Trophoblast cell (in vitro differentiated cells and primary cell): ENCODE measurements around the gene RAB36.
A peak's percentile ranks its signal among the peaks of the same experiment; 100 is the strongest.

Experiments
- DNase-seq, 2 donors: peaks; one replicate each; pipeline ENCODE4 v3.0.0-alpha.2; 2016
- H2AFZ ChIP-seq: 2 replicates; pipeline ENCODE4 v1.6.1; 2013; ENCODE audit warnings: low read length, moderate library complexity, mild to moderate bottlenecking; ENCODE audit not compliant: insufficient read depth, poor library complexity
- H2AK5ac ChIP-seq: 2 replicates; pipeline ENCODE4 v1.6.1; 2013; ENCODE audit warnings: mild to moderate bottlenecking, low read length
- H2BK120ac ChIP-seq: 2 replicates; pipeline ENCODE4 v1.6.1; 2013; ENCODE audit warnings: low read length, mild to moderate bottlenecking, moderate library complexity; ENCODE audit not compliant: insufficient read depth, poor library complexity
- H2BK12ac ChIP-seq: 2 replicates; pipeline ENCODE4 v1.6.1; 2013; ENCODE audit warnings: mild to moderate bottlenecking, low read length, moderate library complexity
- H2BK5ac ChIP-seq: 2 replicates; pipeline ENCODE4 v1.6.1; 2013; ENCODE audit warnings: low read length, low read depth, moderate library complexity, mild to moderate bottlenecking; ENCODE audit not compliant: poor library complexity
- H3K14ac ChIP-seq: 2 replicates; pipeline ENCODE4 v1.6.1; 2013; ENCODE audit warnings: mild to moderate bottlenecking, low read length
- H3K18ac ChIP-seq: 2 replicates; pipeline ENCODE4 v1.6.1; 2013; ENCODE audit warnings: mild to moderate bottlenecking, low read length
- H3K23ac ChIP-seq: 2 replicates; pipeline ENCODE4 v1.6.1; 2013; ENCODE audit warnings: low read length
- H3K27ac ChIP-seq: 2 replicates; pipeline ENCODE4 v1.5.1; 2013; ENCODE audit warnings: low read depth, mild to moderate bottlenecking, inconsistent platforms, low read length, moderate library complexity
- H3K27me3 ChIP-seq: 2 replicates; pipeline ENCODE4 v1.6.1; 2013; ENCODE audit warnings: inconsistent platforms, mild to moderate bottlenecking, low read length, moderate library complexity; ENCODE audit not compliant: insufficient read depth
- H3K36me3 ChIP-seq, 2 experiments: 1 replicate in 1 of 2; 2 replicates in 1 of 2; pipeline ENCODE4 v1.6.1; 2013; ENCODE audit warnings: low read length in 2 of 2, mild to moderate bottlenecking in 2 of 2, moderate library complexity in 1 of 2; ENCODE audit not compliant: insufficient read depth in 2 of 2, control insufficient read depth in 1 of 2
- H3K4ac ChIP-seq: 2 replicates; pipeline ENCODE4 v1.6.1; 2013; ENCODE audit warnings: low read depth, mild to moderate bottlenecking, low read length, moderate library complexity
- H3K4me1 ChIP-seq, 2 experiments: 1 replicate in 1 of 2; 2 replicates in 1 of 2; pipeline ENCODE4 v1.6.1; 2013; ENCODE audit warnings: low read length in 2 of 2, mild to moderate bottlenecking in 2 of 2, moderate library complexity in 1 of 2; ENCODE audit not compliant: insufficient read depth in 2 of 2, control insufficient read depth in 1 of 2
- H3K4me2 ChIP-seq: 2 replicates; pipeline ENCODE4 v1.6.1; 2013; ENCODE audit warnings: inconsistent platforms, mild to moderate bottlenecking, low read length, moderate library complexity
- H3K4me3 ChIP-seq: 2 replicates; pipeline ENCODE4 v1.5.1; 2013; ENCODE audit warnings: mild to moderate bottlenecking, low read depth, low read length, inconsistent platforms
- H3K79me1 ChIP-seq: one replicate; pipeline ENCODE4 v1.6.1; 2013; ENCODE audit warnings: low read length
- H3K79me2 ChIP-seq: 2 replicates; pipeline ENCODE4 v1.6.1; 2013; ENCODE audit warnings: low read length, mild to moderate bottlenecking; ENCODE audit not compliant: control insufficient read depth, insufficient read depth, poor library complexity
- H3K9ac ChIP-seq: 2 replicates; pipeline ENCODE4 v1.6.1; 2013; ENCODE audit warnings: mild to moderate bottlenecking, low read length
- H3K9me3 ChIP-seq: 2 replicates; pipeline ENCODE4 v1.6.1; 2013; ENCODE audit warnings: low read depth, mild to moderate bottlenecking, control low read depth, inconsistent platforms, low read length; ENCODE audit not compliant: insufficient read depth
- H4K12ac ChIP-seq: 2 replicates; pipeline ENCODE4 v1.6.1; 2013; ENCODE audit warnings: low read depth, mild to moderate bottlenecking, low read length, moderate library complexity
- H4K8ac ChIP-seq: 2 replicates; pipeline ENCODE4 v1.6.1; 2013; ENCODE audit warnings: low read depth, mild to moderate bottlenecking, low read length, moderate library complexity
- H4K91ac ChIP-seq: one replicate; pipeline ENCODE4 v1.6.1; 2013; ENCODE audit warnings: low read depth, mild to moderate bottlenecking, low read length, moderate library complexity
- WGBS: extraction: QIAGEN DNeasy Blood & Tissue Kit; methylation state at CpG from one replicate; pipeline ENCODE4 v1.1.7; 2013; ENCODE audit warnings: missing lambda C conversion rate; ENCODE audit not compliant: insufficient read length, insufficient coverage; ENCODE audit errors: extremely low coverage; 5-methylcytosine and 5-hydroxymethylcytosine counted together

The RAB36 gene

GRCh38 chr22:23200898-23201297, 55.6 kb downstream of the RAB36 start:
- H3K4ac ChIP-seq = peak overlapping the region; percentile 64
- H4K12ac ChIP-seq = no peak overlapping the region
- H2AK5ac ChIP-seq = no peak overlapping the region
- no peaks in the 10 kb centered on the region for H3K79me1 ChIP-seq
- no CpG with 5 or more reads among the region's 5 CpGs for WGBS
- H3K4me2 ChIP-seq = no peak overlapping the region
- no peak overlapping the region for H3K14ac ChIP-seq
- no peak for DNase-seq
- no peak overlapping the region for H3K27ac ChIP-seq
- H3K9ac ChIP-seq = no peak overlapping the region
- peaks cover 11 to 21% of the 10 kb centered on the region in 2 experiments for H3K36me3 ChIP-seq
- no peaks in the 10 kb centered on the region for H3K27me3 ChIP-seq
- no peak overlapping the region for H2AFZ ChIP-seq
- H3K9me3 ChIP-seq = peaks cover 2% of the 10 kb centered on the region
- H3K4me1 ChIP-seq = peaks cover 7 to 8% of the 10 kb centered on the region in 2 experiments
- H3K4me3 ChIP-seq = no peak overlapping the region
- no peak overlapping the region for H4K91ac ChIP-seq
- no peak overlapping the region for H2BK12ac ChIP-seq
- H4K8ac ChIP-seq = no peak overlapping the region
- H3K18ac ChIP-seq = no peak overlapping the region
- H2BK5ac ChIP-seq = no peak overlapping the region
- H3K23ac ChIP-seq = no peak overlapping the region
- peaks cover 12% of the 10 kb centered on the region for H3K79me2 ChIP-seq
- H2BK120ac ChIP-seq = no peak overlapping the region

- Histone ChIP-seq H4K91ac (no peak overlapping the region), H3K79me1 (no peaks in the 10 kb centered on the region), H3K36me3 (peaks cover 14 to 18% of the 10 kb centered on the region in 2 experiments), H2BK5ac (no peak overlapping the region), H3K9me3 (peaks cover 4% of the 10 kb centered on the region), H3K4ac (no peak overlapping the region), H2BK120ac (no peak overlapping the region), H3K27me3 (no peaks in the 10 kb centered on the region), H3K4me3 (no peak overlapping the region), H3K18ac (no peak overlapping the region), H3K4me1 (peaks cover 7 to 8% of the 10 kb centered on the region in 2 experiments), H4K8ac (no peak overlapping the region), H2BK12ac (no peak overlapping the region), H2AK5ac (no peak overlapping the region), H4K12ac (no peak overlapping the region), H3K27ac (no peak overlapping the region), H3K23ac (no peak overlapping the region), H3K14ac (no peak overlapping the region), H2AFZ (no peak overlapping the region), H3K9ac (no peak overlapping the region), H3K79me2 (peaks cover 13% of the 10 kb centered on the region), H3K4me2 (no peak overlapping the region)
- WGBS = no CpG with 5 or more reads among the region's 4 CpGs
- no peak for DNase-seq
Observed at GRCh38 chr22:23202812-23203451, 57.7 kb downstream of the RAB36 start.

DNA sequence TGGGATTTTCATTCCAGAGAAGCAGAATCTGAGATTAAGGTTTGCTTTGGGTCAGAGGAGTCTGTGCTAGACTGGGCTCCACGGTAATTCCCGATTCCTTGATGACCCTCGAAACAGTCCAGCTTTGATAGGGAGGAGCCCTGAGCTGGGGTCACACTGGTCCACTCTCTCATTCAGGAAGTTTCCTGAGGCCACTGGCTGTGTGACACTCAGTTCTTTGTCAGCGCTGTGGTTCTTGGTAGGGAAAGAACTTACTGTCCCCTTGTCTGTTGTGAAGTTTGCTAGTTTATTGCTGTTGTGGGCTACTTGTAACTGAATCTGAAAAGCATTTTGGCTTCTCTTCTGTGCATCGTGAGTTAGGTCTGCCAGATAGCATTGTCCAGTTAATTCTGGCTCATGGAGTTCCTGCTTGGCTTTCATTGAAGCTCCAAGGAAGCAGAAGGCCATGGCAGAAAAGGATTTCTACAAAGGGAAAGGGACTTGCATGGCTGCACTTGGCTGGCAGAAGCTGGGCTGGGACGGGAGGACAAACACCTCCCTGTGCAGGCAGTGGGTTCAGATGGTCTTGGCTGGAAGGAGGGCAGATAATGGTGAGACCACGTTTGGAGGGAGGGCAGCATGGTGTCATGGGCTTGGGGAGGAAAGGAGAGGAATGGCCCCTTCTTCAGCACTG, 58.3 kb downstream of the RAB36 start:
- peaks cover 7 to 8% of the 10 kb centered on the region in 2 experiments for H3K4me1 ChIP-seq
- no peak overlapping the region for H4K12ac ChIP-seq
- no peak overlapping the region for H3K23ac ChIP-seq
- H3K14ac ChIP-seq = no peak overlapping the region
- no peak overlapping the region for H4K91ac ChIP-seq
- no peak overlapping the region for H3K4me2 ChIP-seq
- no peaks in the 10 kb centered on the region for H3K27me3 ChIP-seq
- H3K27ac ChIP-seq = no peak overlapping the region
- H4K8ac ChIP-seq = no peak overlapping the region
- peaks cover 13 to 18% of the 10 kb centered on the region in 2 experiments for H3K36me3 ChIP-seq
- H2BK12ac ChIP-seq = no peak overlapping the region
- H2BK120ac ChIP-seq = no peak overlapping the region
- H3K4me3 ChIP-seq = no peak overlapping the region
- H3K4ac ChIP-seq = peak overlapping the region; percentile 30
- no peak overlapping the region for H2AK5ac ChIP-seq
- H3K9me3 ChIP-seq = peaks cover 4% of the 10 kb centered on the region
- no peak overlapping the region for H2BK5ac ChIP-seq
- H3K18ac ChIP-seq = no peak overlapping the region
- no peak overlapping the region for H3K9ac ChIP-seq
- no peak overlapping the region for H2AFZ ChIP-seq
- no peaks in the 10 kb centered on the region for H3K79me1 ChIP-seq
- H3K79me2 ChIP-seq = peaks cover 10% of the 10 kb centered on the region
- DNase-seq = no peak
- no CpG with 5 or more reads among the region's 7 CpGs for WGBS

DNA sequence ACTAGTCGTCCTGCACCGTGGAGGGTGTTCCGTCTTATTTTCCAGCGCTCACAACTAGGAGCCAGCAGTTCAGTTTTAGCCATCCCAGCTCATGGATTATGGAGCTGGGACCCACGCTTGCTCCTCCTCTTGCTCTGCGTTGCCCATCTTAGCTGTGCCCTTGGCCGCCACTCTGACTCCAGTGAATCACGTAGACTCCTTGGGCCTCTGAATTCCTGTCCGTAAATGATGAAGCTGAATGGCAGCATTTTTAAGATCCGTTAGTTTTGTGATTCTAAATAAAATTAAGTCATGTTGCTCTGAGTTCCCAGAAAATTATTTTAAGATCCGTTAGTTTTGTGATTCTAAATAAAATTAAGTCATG, 58.8 kb downstream of the RAB36 start:
- Histone ChIP-seq H4K8ac (no peak overlapping the region), H2BK120ac (no peak overlapping the region), H3K4me3 (no peak overlapping the region), H3K18ac (no peak overlapping the region), H2AFZ (no peak overlapping the region), H3K27me3 (no peaks in the 10 kb centered on the region), H3K23ac (no peak overlapping the region), H2BK5ac (no peak overlapping the region), H3K14ac (no peak overlapping the region), H3K4me2 (no peak overlapping the region), H4K91ac (no peak overlapping the region), H3K79me1 (no peaks in the 10 kb centered on the region), H3K9me3 (peaks cover 4% of the 10 kb centered on the region), H3K4ac (peak overlapping the region; percentile 30), H3K4me1 (peaks cover 7 to 8% of the 10 kb centered on the region in 2 experiments), H2AK5ac (no peak overlapping the region), H3K27ac (no peak overlapping the region), H4K12ac (no peak overlapping the region), H3K9ac (no peak overlapping the region), H3K79me2 (peaks cover 10% of the 10 kb centered on the region), H3K36me3 (peaks cover 12 to 18% of the 10 kb centered on the region in 2 experiments), H2BK12ac (no peak overlapping the region)
- WGBS = no CpG with 5 or more reads among the region's 11 CpGs
- no peak for DNase-seq
